ENCODE data around the gene CRELD1.

CRELD1 gene

DNA sequence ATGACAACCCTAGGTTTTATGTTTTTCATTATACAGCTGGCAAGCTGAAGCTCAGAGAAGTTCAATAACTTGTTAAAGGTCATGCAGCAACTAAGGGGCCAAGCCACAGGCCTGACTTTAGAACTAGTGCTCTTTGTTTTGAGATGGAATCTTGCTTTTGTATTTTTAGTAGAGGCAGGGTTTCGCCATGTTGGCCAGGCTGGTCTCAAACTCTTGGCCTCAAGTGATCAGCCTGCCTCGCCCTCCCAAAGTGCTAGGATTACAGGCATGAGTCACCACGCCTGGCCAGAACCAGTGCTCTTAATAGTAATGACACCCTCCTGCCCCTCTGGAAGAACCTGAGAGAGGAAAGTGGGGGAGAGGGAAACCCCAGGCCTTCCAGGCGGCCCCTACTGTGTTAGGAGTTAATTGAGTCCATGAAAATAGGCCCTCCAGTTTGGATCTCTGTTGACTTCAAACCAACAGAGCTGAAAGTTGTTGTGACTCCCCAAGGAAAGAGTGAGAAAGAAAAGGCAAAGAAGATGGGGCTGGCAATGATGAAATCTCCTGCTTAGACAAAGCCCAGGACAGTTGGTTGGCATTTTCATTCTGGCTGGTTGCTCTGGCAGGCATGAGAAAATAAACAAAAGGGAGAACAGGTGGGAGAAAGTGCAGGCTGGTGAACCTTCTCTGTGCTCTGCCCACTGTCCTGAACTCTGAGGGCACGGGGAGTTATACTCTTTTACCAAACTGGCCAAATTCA, 22.1 kb downstream of the CRELD1 start:
- no peak for DNase-seq (ENCODE audit: low read depth, low spot score)

GRCh38 chr3:9957214-9957613, 23.6 kb downstream of the CRELD1 start:
- DNase-seq (ENCODE audit: low read depth, low spot score): no peak

- DNase-seq (ENCODE audit: low read depth, low spot score): no peak
Measured at GRCh38 chr3:9965200-9965875, 31.7 kb downstream of the CRELD1 start.

DNA sequence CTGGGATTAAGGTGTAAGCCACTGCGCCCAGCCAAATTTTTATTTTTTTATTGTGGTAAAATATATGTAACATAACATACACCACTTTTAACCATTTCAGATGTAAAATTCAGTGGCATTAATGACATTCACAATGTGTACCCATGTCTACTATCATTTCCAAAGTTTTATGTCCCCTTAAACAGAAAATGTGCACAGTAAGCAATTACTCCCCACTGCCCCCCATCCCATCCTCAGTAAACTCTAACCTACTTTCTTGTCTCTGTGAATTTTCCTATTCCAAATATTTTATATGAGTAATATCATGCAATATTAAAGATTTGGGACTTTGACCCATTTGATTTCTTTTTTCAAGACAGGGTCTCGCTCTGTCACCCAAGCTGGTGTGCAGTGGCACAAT, 33.2 kb downstream of the CRELD1 start:
- no peak for DNase-seq (ENCODE audit: low read depth, low spot score)

DNA sequence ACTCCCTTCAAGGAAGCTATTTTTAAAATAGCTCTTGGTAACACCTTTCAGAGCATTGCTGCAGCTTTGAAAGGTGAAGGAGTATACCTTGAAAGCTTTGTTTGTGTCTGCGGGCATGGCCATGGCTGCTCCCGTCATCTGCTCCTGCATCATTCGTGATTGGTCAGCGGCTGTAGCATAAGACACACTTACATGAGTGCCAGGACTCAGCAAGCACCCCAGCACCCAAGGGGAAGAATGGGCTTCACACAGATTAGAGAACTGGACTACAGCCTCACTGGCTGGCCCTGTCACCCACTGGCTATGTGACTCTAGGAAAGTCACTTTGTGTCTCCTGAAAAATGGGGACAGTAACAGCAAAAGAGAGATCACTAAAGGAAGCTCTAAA, 36.0 kb downstream of the CRELD1 start:
- DNase-seq (ENCODE audit: low read depth, low spot score): no peak

- no peak for DNase-seq (ENCODE audit: low read depth, low spot score)
Measured at GRCh38 chr3:9970020-9970652, 36.5 kb downstream of the CRELD1 start.

- DNase-seq (ENCODE audit: low read depth, low spot score): no peak
Measured at GRCh38 chr3:9976721-9977709, 43.4 kb downstream of the CRELD1 start.

DNA sequence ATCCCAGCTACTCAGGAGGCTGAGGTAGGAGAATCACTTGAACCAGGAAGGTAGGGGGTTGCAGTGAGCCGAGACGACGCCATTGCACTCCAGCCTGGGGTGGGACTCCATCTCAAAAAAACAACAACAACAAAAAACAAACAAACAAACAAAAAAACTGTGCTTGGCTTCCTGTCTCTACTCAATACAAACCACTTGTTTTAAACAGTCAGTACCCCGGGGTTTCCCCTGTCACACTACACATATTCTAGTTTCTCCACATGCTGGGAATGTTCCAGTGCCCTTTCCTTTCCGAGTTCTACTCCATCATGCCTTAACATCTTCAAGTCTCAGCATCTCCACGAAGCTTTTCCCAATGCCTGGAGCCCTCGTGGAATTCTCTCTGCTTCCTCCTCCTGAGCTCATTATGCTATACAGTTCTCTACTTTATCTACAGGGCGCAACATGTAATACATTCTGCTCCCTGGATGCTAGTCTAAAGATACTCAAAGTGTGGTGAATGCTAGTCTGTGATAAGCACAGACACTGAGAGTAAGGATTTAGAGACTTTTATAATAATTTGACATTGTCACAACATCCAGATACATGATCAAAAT, 45.2 kb downstream of the CRELD1 start:
- no peak for DNase-seq (ENCODE audit: low read depth, low spot score)

DNA sequence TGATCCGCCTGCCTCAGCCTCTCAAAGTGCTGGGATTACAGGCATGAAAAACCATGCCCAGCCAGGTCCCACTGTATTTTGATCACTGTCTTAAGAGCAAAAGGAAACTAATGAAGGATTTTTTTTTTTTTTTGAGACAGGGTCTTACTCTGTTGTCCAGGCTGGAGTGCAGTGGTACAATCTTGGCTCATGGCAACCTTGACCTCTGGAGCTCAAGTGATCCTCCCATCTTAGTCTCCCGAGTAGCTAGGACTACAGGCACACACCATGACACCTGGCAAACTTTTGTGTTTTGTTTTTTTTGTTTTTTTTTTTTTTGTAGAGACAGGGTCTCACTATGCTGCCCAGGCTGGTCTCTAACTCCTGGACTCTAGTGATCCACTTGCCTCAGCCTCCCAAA, 46.6 kb downstream of the CRELD1 start:
- DNase-seq (ENCODE audit: low read depth, low spot score): no peak

DNA sequence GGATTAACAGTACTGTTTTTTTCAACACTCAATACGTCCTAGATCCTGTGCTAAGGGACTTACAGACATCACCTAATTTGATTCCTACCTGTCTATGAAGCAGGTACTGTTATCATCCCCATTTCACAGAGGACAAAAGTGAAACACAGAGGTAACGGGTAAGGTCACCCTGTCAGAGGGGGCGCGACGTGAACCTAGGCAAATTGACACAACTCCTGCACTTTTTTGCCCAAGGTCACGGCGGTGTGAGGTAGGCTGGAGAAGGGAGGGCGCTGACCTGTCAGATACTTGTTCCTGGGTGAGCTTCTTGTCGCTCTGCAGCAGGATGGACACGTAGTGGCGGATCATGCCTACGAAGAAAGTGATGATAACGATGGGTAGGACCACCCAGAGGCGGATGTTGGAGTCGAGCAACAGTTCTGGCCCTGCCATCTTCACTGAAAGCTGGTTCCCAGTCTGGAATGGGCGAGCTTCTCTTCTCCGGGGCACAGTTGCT, 52.6 kb downstream of the CRELD1 start:
- DNase-seq (ENCODE audit: low read depth, low spot score): no peak

- DNase-seq (ENCODE audit: low read depth, low spot score): no peak
Measured at GRCh38 chr3:9994086-9994844, 60.6 kb downstream of the CRELD1 start.
